ENCODE measurements around the gene PNPT1.

GRCh38 chr2:55729136-55729685 lies 35.6 kb upstream of the PNPT1 start:
- TF ChIP-seq EZH2 (IDR thresholded peaks at IDR 0.05) (no peak), POLR2AphosphoS5 (IDR thresholded peaks at IDR 0.05; ENCODE audit: borderline replicate concordance, low read depth, low read length) (no peak)
